Vagina (tissue), 2 donors: Measurements from ENCODE around the gene HAUS8. TPM values are rescaled to one million over a fixed set of nuclear protein-coding genes. Genes with fewer than 3 reads are reported as not detected.
"Not testable (repeated sequence)": the region's sequence is repeated elsewhere in the genome, so short reads cannot be mapped to it uniquely, and the experiment has no call there.

ENCODE experiments used
- DNase-seq, 2 donors: peaks; one replicate each; pipeline ENCODE4 v3.0.0-alpha.2; 2017; ENCODE audit errors: extremely low spot score in 2 of 2
- H3K27ac ChIP-seq: fragments of 200-600 bp; sonication (generic); one replicate; pipeline ENCODE4 v1.5.1; 2019
- H3K27me3 ChIP-seq: fragments of 200-600 bp; sonication (generic); one replicate; pipeline ENCODE4 v1.5.1; 2019
- H3K36me3 ChIP-seq, 2 donors: fragments of 200-600 bp; sonication (generic); one replicate each; pipeline ENCODE4 v1.5.1; 2017 to 2019
- H3K4me1 ChIP-seq: fragments of 200-600 bp; sonication (generic); one replicate; pipeline ENCODE4 v1.5.1; 2019
- H3K4me3 ChIP-seq, 2 donors: fragments of 200-600 bp; sonication (generic); 1 replicate in 1 of 2; 2 replicates in 1 of 2; pipeline ENCODE4 v1.5.1; 2016 to 2019
- H3K9me3 ChIP-seq: fragments of 200-600 bp; sonication (generic); one replicate; pipeline ENCODE4 v1.5.1; 2019
- POLR2A ChIP-seq, 2 donors: fragments of 450-650 bp; IDR thresholded peaks; one replicate each; pipeline ENCODE4 v1.6.1; 2017; ENCODE audit warnings: antibody characterized with exemption in 2 of 2, mild to moderate bottlenecking in 2 of 2, moderate library complexity in 2 of 2
- POLR2AphosphoS5 ChIP-seq, 2 donors: sonication (generic); formaldehyde crosslinking; IDR thresholded peaks; one replicate each; pipeline ENCODE4 v1.9.0; 2017; ENCODE audit warnings: antibody characterized with exemption in 2 of 2, mild to moderate bottlenecking in 2 of 2, low read depth in 1 of 2; ENCODE audit not compliant: insufficient read depth in 1 of 2
- intact Hi-C: fragments of 100-400 bp; cut with DNase I; formaldehyde crosslinking; loops from one replicate; pipeline ENCODE4 v1.15.1; 2023
- total RNA-seq: library from RNA; depleted of rRNA; stranded (reverse); fragments of >200 nt; gene quantifications from one replicate; pipeline ENCODE4 v1.2.3, GENCODE V29; 2016
- TF ChIP-seq, protein P1 (sequence below), 3 experiments: fragments of 450-650 bp in 2 of 3; fragments of 200-600 bp in 1 of 3; sonication (generic) in 1 of 3; IDR thresholded peaks; one replicate each; pipeline ENCODE4 v1.5.1; 2017 to 2019; ENCODE audit warnings: antibody characterized with exemption in 3 of 3, mild to moderate bottlenecking in 2 of 3, moderate library complexity in 2 of 3

The HAUS8 gene
- total RNA-seq, 1 donor from 2014 or later: 4.7 TPM

DNA sequence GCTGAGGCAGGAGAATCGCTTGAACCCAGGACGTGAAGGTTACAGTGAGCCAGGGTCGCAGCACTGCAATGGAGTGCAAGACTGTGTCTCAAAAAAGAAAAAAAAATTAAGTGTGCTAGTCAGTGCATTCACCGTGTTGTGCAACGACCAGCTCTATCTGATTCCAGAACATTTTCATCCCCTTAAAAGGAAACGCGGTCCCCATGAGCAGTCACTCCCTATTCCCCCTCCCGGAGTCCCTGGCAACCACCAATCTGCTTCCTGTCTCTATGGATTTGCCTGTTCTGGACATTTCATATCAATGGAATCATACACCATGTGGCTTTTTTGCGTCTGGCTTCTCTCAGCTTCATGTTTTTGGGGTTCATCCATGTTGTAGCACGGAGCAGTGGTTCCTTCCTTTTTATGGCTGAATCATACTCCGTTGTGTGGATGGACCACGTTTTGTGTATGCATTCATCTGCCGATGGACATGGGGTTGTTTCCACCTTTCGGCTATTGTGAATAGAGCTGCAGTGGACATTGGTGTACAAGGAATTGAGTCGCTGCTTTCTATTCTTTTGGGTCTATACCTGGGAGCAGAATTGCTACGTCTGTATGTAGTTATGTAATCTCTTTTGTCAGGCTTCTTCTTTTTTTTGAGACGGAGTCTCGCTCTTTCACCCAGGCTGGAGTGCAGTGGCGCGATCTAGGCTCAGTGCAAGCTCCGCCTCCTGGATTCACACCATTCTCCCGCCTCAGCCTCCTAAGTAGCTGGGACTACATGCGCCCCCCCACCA lies 20.1 kb upstream of the HAUS8 start:
- Histone ChIP-seq H3K4me1 (peaks cover 70% of the 10 kb centered on the region), H3K9me3 (no peaks in the 10 kb centered on the region), H3K27ac (peak overlapping the region; percentile 81), H3K36me3 (no peaks in the 10 kb centered on the region), H3K4me3 (no peak overlapping the region), H3K27me3 (no peaks in the 10 kb centered on the region)
- no peak for DNase-seq
- TF ChIP-seq, protein P1, sequence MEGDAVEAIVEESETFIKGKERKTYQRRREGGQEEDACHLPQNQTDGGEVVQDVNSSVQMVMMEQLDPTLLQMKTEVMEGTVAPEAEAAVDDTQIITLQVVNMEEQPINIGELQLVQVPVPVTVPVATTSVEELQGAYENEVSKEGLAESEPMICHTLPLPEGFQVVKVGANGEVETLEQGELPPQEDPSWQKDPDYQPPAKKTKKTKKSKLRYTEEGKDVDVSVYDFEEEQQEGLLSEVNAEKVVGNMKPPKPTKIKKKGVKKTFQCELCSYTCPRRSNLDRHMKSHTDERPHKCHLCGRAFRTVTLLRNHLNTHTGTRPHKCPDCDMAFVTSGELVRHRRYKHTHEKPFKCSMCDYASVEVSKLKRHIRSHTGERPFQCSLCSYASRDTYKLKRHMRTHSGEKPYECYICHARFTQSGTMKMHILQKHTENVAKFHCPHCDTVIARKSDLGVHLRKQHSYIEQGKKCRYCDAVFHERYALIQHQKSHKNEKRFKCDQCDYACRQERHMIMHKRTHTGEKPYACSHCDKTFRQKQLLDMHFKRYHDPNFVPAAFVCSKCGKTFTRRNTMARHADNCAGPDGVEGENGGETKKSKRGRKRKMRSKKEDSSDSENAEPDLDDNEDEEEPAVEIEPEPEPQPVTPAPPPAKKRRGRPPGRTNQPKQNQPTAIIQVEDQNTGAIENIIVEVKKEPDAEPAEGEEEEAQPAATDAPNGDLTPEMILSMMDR (IDR thresholded peaks at IDR 0.05): no peak
- TF ChIP-seq POLR2AphosphoS5 (IDR thresholded peaks at IDR 0.05; ENCODE audit: insufficient read depth in 1 of 2, low read depth in 1 of 2) (peak; percentile 34 to 63), POLR2A (IDR thresholded peaks at IDR 0.05) (no peak)
- intact Hi-C loops: no loop called here

DNA sequence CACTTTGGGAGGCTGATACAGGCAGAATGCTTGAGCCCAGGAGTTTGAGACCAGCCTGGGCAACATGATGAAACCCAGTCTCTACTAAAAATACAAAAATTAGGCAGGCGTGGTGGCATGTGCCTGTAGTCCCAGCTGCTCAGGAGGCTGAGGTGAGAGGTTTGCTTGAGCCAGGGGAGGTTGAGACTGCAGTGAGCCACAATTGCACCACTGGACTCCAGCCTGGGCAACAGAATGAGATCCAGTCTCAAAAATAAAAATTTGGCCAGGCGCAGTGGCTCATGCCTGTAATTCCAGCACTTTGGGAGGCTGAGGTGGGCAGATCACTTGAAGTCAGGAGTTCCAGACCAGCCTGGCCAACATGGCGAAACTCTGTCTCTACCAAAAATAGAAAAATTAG lies 19.4 kb upstream of the HAUS8 start:
- not testable (repeated sequence) for H3K27me3 ChIP-seq, H3K4me3 ChIP-seq, H3K36me3 ChIP-seq, H3K9me3 ChIP-seq, DNase-seq
- intact Hi-C loops: loop anchor here (5.0 kb wide), 1 partner anchor 1418 kb away; no protein-coding TSS in a partner anchor
- peaks cover 74% of the 10 kb centered on the region for H3K4me1 ChIP-seq
- peak overlapping the region; percentile 81 for H3K27ac ChIP-seq

DNA sequence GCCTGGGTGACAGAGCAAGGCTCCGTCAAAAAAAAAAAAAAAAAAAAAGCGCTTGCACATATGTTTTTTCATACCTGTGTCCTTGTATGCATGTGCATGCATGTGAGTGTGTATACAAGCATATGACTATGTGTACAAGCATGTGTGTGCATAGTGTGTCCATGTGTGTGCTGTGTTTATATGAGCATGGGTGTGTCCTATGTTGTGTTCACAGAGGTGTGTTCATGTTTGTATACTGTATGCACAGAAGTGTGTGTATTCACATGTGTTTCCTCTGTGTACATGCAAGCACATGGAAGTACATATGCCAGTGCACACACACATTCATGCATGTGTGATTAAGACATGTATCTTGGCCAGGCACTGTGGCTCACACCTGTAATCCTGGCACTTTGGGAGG lies 17.4 kb upstream of the HAUS8 start:
- TF ChIP-seq, protein P1 (IDR thresholded peaks at IDR 0.05): no peak
- TF ChIP-seq POLR2AphosphoS5 (IDR thresholded peaks at IDR 0.05; ENCODE audit: insufficient read depth in 1 of 2, low read depth in 1 of 2) (no peak), POLR2A (IDR thresholded peaks at IDR 0.05) (no peak)

DNA sequence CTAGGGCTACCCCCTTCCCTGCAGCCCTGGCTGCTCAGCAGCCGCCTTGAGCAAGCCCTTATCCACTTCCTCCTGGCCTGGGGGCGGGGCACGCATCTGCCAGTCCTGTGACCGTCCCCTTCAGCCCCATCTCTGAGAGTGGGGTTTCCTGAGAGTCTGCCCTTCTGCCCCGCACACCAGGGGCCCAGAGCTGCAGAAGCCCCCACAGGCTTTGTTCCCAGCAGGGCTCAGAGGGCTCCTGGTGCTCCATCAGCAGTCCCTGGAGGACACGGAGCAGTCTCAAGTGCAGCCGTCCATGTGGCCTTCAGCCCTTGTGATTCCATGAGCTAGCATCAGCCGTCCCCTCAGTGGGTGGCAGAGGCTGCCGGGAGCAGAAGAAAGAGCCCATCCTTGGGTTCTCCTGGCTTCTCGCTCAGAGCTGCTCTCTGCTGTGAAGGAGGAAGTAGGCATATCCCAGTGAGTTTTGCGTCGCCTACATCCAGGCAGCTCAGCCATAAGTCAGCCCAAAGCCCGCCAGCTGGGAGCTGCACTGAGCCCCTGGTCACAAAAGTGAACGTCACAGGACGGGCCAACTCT lies 16.6 kb upstream of the HAUS8 start:
- DNase-seq: no peak
- Histone ChIP-seq H3K27ac (peak overlapping the region; percentile 86), H3K27me3 (no peaks in the 10 kb centered on the region), H3K4me1 (peaks cover 86% of the 10 kb centered on the region), H3K9me3 (no peaks in the 10 kb centered on the region), H3K4me3 (no peak overlapping the region), H3K36me3 (no peaks in the 10 kb centered on the region)
- TF ChIP-seq, protein P1 (IDR thresholded peaks at IDR 0.05): no peak
- TF ChIP-seq POLR2A (IDR thresholded peaks at IDR 0.05): no peak
- no peak for TF ChIP-seq POLR2AphosphoS5 (IDR thresholded peaks at IDR 0.05; ENCODE audit: insufficient read depth in 1 of 2, low read depth in 1 of 2)
- intact Hi-C loops: loop anchor here (5.0 kb wide), 1 partner anchor 1420 kb away; no protein-coding TSS in a partner anchor

More for the DNA sequence above, 17.4 kb upstream of the HAUS8 start:
- no peaks in the 10 kb centered on the region for H3K9me3 ChIP-seq
- DNase-seq: no peak
- H3K36me3 ChIP-seq: no peaks in the 10 kb centered on the region
- H3K4me3 ChIP-seq: no peak overlapping the region
- no peak overlapping the region for H3K27ac ChIP-seq
- intact Hi-C loops: loop anchor here (5.0 kb wide), 1 partner anchor 1420 kb away; no protein-coding TSS in a partner anchor
- H3K4me1 ChIP-seq: peaks cover 84% of the 10 kb centered on the region
- H3K27me3 ChIP-seq: no peaks in the 10 kb centered on the region

DNA sequence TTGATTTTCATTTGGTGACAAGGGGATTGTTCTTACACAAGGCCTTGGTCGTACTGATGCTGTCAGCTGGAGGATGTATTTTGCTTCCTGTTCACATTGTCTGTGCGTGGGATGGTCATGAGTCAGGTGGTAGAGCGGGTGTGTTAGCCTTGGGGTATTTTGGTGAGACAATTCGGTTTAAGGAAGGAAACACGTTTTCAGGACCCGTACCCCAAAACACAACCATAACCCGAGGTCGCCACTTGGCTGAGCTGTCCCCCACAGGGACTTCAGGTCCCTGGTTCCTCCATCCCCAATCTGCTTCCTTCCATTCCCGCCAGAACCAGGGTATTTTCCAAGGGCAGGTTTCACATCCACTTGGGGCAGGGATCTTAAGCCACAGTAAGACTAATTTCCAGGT lies 15.3 kb upstream of the HAUS8 start:
- H3K4me3 ChIP-seq: no peak overlapping the region
- H3K27me3 ChIP-seq: no peaks in the 10 kb centered on the region
- H3K4me1 ChIP-seq: peaks cover 78% of the 10 kb centered on the region
- intact Hi-C loops: loop anchor here (5.0 kb wide), 1 partner anchor 1422 kb away; no protein-coding TSS in a partner anchor
- H3K27ac ChIP-seq: peak overlapping the region; percentile 86
- H3K36me3 ChIP-seq: no peaks in the 10 kb centered on the region
- H3K9me3 ChIP-seq: no peaks in the 10 kb centered on the region
- TF ChIP-seq, protein P1 (IDR thresholded peaks at IDR 0.05): no peak
- no peak for TF ChIP-seq POLR2AphosphoS5 (IDR thresholded peaks at IDR 0.05; ENCODE audit: insufficient read depth in 1 of 2, low read depth in 1 of 2)
- TF ChIP-seq POLR2A (IDR thresholded peaks at IDR 0.05): no peak
- DNase-seq: no peak
